ENCODE data around the gene DPP6.

DPP6 gene

GRCh38 chr7:154783281-154783909 is 731.2 kb downstream of the DPP6 start:
- no peak for DNase-seq

- no peak for DNase-seq
These were observed 733.7 kb downstream of the DPP6 start for GRCh38 chr7:154785898-154786297.

DNA sequence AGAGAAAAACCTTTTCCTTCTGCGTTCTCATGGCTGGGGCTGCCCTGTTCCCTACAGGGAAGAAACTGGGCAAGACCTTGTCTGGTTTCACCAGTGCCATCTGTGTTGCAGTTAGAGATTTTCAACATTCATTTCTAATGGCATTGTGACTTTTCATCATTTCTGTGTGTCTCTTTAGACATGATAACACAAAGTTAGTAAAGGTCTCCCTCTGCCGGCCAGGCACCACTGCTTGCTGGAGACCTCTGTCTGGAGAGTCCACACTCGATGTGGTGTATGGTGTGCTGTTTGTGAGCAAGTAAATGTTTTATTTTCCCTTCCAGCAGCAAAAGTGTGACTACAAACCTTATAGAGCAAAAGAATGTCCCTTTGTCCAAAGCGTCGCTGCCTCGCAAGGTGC is 737.2 kb downstream of the DPP6 start:
- no peak for DNase-seq

DNA sequence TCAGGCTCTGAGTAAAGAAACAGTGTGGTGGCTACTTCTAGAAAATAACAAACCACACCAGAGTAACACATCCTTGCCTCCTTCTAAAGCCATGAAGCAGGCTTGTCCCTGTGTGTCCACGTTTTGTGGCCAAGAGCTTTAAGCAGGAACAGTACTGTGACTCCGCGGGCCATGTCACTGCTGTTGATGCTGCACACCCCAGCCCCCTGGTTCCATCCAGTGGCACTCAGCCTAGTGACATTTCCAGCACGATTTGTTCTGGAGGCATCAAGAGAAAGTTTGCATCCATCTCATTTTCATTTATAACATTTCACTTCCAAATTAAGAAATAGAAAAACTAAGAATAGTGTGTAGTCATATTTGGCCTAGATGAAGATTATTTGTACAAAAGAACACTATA is 739.4 kb downstream of the DPP6 start:
- no peak for DNase-seq

GRCh38 chr7:154792436-154793055 is 740.3 kb downstream of the DPP6 start:
- no peak for DNase-seq

DNA sequence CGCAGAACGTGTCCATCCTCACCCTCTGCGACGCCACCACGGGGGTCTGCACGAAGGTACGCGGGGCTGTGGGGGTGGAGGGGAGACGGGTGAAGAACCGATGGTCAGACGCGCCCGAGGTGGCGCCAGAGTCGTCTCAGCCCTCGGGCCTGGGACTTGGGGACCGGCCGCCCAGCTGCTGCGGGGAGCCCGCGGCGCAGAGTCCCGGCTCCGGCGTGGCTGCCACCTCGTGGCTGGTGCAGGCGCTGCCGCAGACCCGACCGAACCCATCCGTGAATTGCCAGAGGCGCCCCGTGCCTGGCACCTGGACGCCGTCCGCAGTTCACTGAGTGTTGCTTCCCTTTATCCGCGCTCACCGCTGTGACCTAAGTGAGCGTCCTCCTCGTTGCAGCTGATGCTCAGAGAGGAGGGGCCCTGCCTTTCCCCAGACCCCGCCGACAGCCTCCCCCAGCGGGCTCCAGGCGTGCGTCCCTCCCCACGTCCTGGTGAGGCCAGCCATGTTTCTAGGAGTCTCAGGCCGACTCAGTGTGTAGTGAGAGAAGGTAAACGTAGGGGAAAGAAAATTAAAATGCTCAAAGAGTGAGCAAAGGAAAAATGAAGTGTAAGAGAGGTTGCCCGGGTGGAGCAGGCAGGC is 742.1 kb downstream of the DPP6 start:
- DNase-seq, result no peak

DNA sequence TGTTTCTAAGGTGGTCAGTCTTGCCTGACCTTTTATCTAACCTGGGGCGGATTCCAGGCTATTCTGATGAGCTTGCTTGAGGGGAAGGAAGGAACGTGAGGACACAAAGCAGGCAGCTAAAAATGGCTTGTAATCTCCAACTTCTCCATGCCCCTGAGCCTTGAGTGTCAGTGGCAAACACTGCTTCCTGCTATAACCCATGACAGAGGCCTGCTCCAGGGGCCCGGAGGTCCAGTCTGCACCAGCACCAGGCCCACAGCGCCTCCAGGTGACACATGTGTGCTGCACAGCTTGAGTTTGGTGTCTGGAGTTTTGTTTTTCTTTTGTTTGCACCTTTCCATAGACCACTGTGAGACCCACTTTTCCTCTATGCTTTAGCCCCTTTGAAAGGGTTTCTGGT is 742.8 kb downstream of the DPP6 start:
- DNase-seq, result no peak

DNA sequence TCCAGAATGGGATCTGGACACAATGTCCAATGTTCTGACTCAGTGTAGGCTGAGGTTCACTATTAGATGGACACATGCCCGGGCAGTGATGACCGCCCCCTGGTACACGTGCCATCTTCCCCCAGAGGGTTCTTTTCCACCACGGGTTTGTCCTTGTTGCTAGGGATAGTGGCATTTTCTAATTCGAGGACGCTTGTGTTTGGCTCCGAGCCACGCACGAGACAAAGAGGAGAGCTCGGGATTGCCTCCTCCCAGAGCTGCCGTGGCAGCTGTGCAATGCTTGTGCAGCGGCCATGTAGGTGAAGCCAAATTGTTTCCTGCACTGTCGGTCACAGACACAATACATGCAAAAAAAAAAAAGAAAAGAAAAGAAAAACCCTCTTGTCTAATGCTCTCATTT is 743.2 kb downstream of the DPP6 start:
- no peak for DNase-seq

DNA sequence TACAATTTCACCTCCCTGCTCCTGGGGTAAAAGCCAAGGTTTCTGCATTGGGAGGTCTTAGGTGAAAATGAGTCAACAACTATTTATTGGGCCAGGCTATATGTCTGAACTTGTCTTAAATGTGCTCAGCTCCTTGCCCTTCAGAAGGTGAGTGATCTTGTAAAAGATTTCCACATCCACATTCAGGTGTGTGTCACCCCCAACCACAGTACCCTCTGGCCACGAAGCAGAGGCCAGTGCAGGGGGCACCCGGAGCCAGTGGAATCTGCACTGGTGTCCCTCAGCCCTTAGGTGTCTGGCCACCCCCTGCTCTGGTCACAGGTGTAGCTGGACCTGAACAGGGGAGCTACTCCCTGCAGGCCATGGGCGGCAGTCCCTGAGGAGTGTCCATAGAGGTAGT is 752.3 kb downstream of the DPP6 start:
- DNase-seq, result no peak

DNA sequence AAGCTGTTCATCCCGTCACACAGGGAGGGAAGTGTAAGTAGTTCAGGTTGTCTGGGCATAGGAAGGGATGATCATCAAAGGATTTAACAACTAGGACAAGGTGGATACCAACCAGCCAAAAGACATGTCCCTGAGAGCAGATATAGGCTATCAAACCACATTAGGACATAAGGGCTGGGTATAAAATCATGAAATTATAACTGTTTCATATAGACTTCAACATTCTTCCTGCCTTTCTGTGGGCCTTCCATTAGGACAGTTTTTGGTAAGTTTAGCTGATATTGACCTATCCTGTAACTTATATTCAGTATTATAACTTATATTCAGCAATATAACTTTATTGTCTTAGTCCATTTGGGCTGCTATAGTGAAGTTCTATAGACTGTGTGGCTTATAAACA is 759.8 kb downstream of the DPP6 start:
- no peak for DNase-seq

- DNase-seq, result no peak
These were observed 765.2 kb downstream of the DPP6 start for GRCh38 chr7:154817224-154817896.

DNA sequence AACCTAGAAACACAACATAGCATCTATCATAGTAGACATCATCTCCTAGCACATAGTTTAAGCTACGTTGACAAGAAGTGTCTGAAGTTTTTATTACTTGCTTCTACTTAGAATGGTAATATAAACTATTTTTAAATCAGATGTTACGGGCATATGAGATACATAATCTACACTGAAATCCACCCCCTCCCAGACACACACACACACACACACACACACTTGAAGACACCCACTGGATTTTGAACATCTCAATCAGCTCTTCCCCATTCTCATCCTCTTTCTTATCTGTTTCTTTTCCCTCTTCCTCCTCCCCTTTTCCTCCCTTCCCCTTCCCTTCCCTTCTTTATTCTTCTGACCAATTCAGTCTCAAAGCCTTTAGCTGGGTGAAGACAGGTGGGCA is 774.8 kb downstream of the DPP6 start:
- DNase-seq, result no peak

DNA sequence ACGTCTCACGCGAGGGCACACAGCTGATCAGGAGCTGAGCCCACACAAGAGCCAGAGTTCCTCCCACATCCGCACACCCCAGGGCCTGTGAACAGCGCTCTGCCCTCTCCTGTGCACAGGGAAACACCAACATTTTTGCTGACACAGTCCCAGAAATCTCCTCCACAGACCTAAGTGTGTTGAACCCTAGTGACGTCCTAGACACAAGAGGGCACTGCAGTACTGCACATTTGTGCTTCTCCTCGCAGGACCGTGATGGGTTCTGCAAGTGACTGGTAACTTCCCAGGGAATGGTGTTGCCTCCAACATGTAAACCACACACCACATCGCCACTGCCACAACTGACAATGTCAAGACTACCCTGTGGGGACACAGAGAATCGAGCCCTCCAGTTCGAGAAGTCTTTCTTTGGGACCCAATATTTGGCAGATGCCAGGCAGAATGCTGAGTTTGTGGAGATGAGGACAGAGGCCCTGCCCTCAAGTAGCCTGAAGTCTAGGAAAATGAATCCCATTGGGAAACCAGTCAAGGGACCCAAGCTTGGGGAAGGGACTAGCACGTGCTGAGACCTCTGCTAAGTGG is 780.5 kb downstream of the DPP6 start:
- no peak for DNase-seq

DNA sequence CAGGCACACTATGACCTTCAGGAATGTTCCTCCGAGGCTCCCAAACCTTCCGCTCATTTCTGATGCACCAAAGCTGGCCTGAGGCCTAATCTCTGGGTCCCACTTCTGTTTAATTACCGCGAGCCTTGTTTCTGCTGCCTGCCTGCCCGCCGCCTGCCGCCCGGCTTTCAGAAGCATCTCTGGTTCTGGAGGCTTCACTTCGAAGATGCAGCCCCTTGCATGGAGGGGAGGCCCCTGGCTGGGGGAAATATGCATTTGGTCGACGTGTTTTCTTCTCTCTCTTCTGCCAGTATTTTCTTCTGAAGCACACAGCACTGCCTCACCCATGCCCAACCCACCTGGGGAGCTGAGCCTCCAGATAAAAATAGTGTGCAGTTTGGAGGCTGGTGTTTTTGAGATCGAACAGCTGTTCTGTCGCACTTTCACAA is 783.8 kb downstream of the DPP6 start:
- DNase-seq, result no peak

GRCh38 chr7:154837087-154837486 is 784.9 kb downstream of the DPP6 start:
- DNase-seq, result no peak

- no peak for DNase-seq
These were observed 785.4 kb downstream of the DPP6 start for GRCh38 chr7:154837622-154838021.

DNA sequence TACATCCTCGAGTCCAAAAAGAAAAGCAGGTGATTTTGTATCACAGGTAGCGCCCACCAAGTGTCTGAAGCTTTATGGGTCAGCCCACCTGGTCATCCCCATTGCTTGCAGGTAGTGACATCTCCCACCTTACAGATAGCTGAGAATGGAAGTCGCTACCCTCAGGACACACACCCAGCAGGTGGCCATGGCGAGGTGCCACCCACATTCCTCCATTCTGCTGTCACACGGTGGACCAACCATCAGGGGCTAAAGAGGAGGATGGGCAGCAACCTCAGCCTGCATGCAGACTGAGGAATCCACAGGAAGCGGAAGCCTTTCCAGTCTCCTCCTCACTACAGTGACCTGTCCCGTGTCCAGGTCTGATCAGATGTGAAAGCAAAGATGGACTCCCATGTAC is 787.9 kb downstream of the DPP6 start:
- DNase-seq, result no peak

- no peak for DNase-seq
These were observed 789.6 kb downstream of the DPP6 start for GRCh38 chr7:154841731-154842331.

- no peak for DNase-seq
These were observed 790.4 kb downstream of the DPP6 start for GRCh38 chr7:154842591-154842990.

- no peak for DNase-seq
These were observed 791.6 kb downstream of the DPP6 start for GRCh38 chr7:154843670-154844237.

DNA sequence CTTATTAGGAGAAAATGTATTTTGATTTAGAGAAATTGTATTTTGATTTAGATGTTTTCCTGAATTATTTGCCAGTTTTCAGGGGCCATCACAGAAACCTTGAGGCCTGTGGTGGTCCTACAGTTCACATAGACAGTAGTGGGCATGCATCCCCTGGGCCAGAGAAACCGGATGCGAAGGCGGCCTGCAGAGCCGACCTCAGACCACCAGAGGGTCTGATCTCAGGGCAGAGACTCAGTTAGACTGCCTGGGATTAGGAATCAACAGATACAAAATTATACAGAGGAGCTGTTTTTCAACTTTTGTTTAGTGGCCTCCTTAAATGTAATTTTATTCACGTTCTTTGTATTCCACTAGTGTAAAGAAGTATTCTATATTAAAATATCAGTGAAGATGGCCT is 792.3 kb downstream of the DPP6 start:
- DNase-seq, result no peak

GRCh38 chr7:154844955-154845354 is 792.8 kb downstream of the DPP6 start:
- no peak for DNase-seq

GRCh38 chr7:154848464-154848863 is 796.3 kb downstream of the DPP6 start:
- no peak for DNase-seq

Measured in GF-D8 (cell line).